MCF 10A (cell line): ENCODE results near the gene GPR132. TPM values are rescaled to one million over a fixed set of nuclear protein-coding genes. Genes with fewer than 3 reads are reported as not detected.

Source experiments
- BruUV-seq: library from RNA; stranded (reverse); fragments of 400-500 nt; replicated peaks from 2 replicates; lab custom pipeline; 2021; lab: Mats Ljungman, UMichigan
- CTCF ChIA-PET: fragments of 300-600 bp; sonication (Branson Sonifier 250); formaldehyde crosslinking; extraction: SDS; loops from one replicate; lab custom pipeline; 2021; ENCODE audit warnings: antibody characterized with exemption, inconsistent platforms; lab: Yijun Ruan, JAX
- POLR2A ChIA-PET: fragments of 300-600, 350-650 bp; sonication (Branson Sonifier 250); formaldehyde crosslinking; extraction: SDS; loops from one replicate; lab custom pipeline; 2020; ENCODE audit warnings: antibody characterized with exemption, inconsistent platforms; lab: Yijun Ruan, JAX
- DNase-seq: peaks from one replicate; pipeline ENCODE4 v3.0.0-alpha.2; 2018; ENCODE audit not compliant: unreplicated experiment
- H3K27ac Mint-ChIP-seq: one replicate; pipeline ENCODE4 v1.8.0; 2022; ENCODE audit warnings: mild to moderate bottlenecking, low read depth, mixed read lengths; ENCODE audit not compliant: unreplicated experiment
- H3K27me3 Mint-ChIP-seq: one replicate; pipeline ENCODE4 v1.8.0; 2022; ENCODE audit warnings: mixed read lengths; ENCODE audit not compliant: insufficient read depth, unreplicated experiment
- H3K36me3 Mint-ChIP-seq: one replicate; pipeline ENCODE4 v1.8.0; 2022; ENCODE audit warnings: mild to moderate bottlenecking, moderate library complexity, mixed read lengths; ENCODE audit not compliant: insufficient read depth, unreplicated experiment
- H3K4me1 Mint-ChIP-seq: one replicate; pipeline ENCODE4 v1.8.0; 2022; ENCODE audit warnings: mixed read lengths; ENCODE audit not compliant: insufficient read depth, unreplicated experiment
- H3K4me3 Mint-ChIP-seq: one replicate; pipeline ENCODE4 v1.8.0; 2022; ENCODE audit warnings: mild to moderate bottlenecking, moderate library complexity, mixed read lengths; ENCODE audit not compliant: unreplicated experiment
- H3K9me3 Mint-ChIP-seq: one replicate; pipeline ENCODE4 v1.8.0; 2022; ENCODE audit warnings: mixed read lengths; ENCODE audit not compliant: unreplicated experiment
- CTCF ChIP-seq: fragments of 200-600 bp; IDR thresholded peaks from one replicate; pipeline ENCODE4 v1.8.0; 2022; ENCODE audit warnings: antibody characterized with exemption, mild to moderate bottlenecking; ENCODE audit not compliant: unreplicated experiment
- intact Hi-C: fragments of 100-400 bp; cut with micrococcal nuclease; formaldehyde crosslinking; loops from 2 replicates; pipeline ENCODE4 v1.14.1; 2022
- total RNA-seq: library from RNA; stranded (reverse); gene quantifications from 2 replicates; pipeline ENCODE4 v1.2.3, GENCODE V29; 2022

Gene GPR132
- total RNA-seq, 1 experiment from 2014 or later = 0.42 TPM

GRCh38 chr14:105059035-105059924, 6.0 kb downstream of the GPR132 start:
- intact Hi-C loops = no loop called here
- no peak for DNase-seq
- no peak overlapping the region for H3K4me3 Mint-ChIP-seq
- CTCF ChIA-PET = interaction anchor here (0.6 to 2.9 kb wide), 2 partner anchors 13 to 38 kb away, joined by 3 to 10 read pairs; no protein-coding TSS in a partner anchor
- POLR2A ChIA-PET = interaction anchor here (0.6 to 0.9 kb wide), 3 partner anchors 14 to 104 kb away, joined by 3 read pairs; no protein-coding TSS in a partner anchor
- peaks cover 19% of the 10 kb centered on the region for H3K27me3 Mint-ChIP-seq
- BruUV-seq = no TSS peak
- no peaks in the 10 kb centered on the region for H3K4me1 Mint-ChIP-seq
- no peak for TF ChIP-seq CTCF
- H3K36me3 Mint-ChIP-seq = no peaks in the 10 kb centered on the region
- no peaks in the 10 kb centered on the region for H3K9me3 Mint-ChIP-seq
- H3K27ac Mint-ChIP-seq = no peak overlapping the region

GRCh38 chr14:105058521-105059034, 6.7 kb downstream of the GPR132 start:
- ChIA-PET CTCF (interaction anchor here (0.6 to 2.9 kb wide), 4 partner anchors 13 to 37 kb away, joined by 3 to 10 read pairs (median 6); no protein-coding TSS in a partner anchor), POLR2A (interaction anchor here (0.6 to 0.9 kb wide), 2 partner anchors 85 to 103 kb away, joined by 3 read pairs; no protein-coding TSS in a partner anchor)
- BruUV-seq = no TSS peak
- H3K4me1 Mint-ChIP-seq = no peaks in the 10 kb centered on the region
- H3K27me3 Mint-ChIP-seq = peaks cover 19% of the 10 kb centered on the region
- H3K27ac Mint-ChIP-seq = no peak overlapping the region
- DNase-seq = no peak
- no peaks in the 10 kb centered on the region for H3K36me3 Mint-ChIP-seq
- intact Hi-C loops = no loop called here
- no peak overlapping the region for H3K4me3 Mint-ChIP-seq
- no peak for TF ChIP-seq CTCF
- no peaks in the 10 kb centered on the region for H3K9me3 Mint-ChIP-seq

- Mint-ChIP-seq H3K9me3 (no peaks in the 10 kb centered on the region), H3K36me3 (no peaks in the 10 kb centered on the region), H3K4me1 (no peaks in the 10 kb centered on the region), H3K27me3 (peaks cover 19% of the 10 kb centered on the region), H3K27ac (no peak overlapping the region), H3K4me3 (no peak overlapping the region)
- BruUV-seq = no TSS peak
- no peak for TF ChIP-seq CTCF
- DNase-seq = no peak
- intact Hi-C loops = no loop called here
- ChIA-PET CTCF (interaction anchor here (1.9 to 2.9 kb wide), 2 partner anchors 11 to 14 kb away, joined by 8 to 10 read pairs; no protein-coding TSS in a partner anchor), POLR2A (no interaction called here)
Measured at GRCh38 chr14:105056303-105056831, 8.9 kb downstream of the GPR132 start.
